Measurements from ENCODE around the gene MIER1. TPM values are rescaled to one million over a fixed set of nuclear protein-coding genes. Genes with fewer than 3 reads are reported as not detected.
"Not testable (repeated sequence)": the region's sequence is repeated elsewhere in the genome, so short reads cannot be mapped to it uniquely, and the experiment has no call there.

MIER1 gene
- total RNA-seq, 1 donor from 2014 or later, result 27.8 TPM

DNA sequence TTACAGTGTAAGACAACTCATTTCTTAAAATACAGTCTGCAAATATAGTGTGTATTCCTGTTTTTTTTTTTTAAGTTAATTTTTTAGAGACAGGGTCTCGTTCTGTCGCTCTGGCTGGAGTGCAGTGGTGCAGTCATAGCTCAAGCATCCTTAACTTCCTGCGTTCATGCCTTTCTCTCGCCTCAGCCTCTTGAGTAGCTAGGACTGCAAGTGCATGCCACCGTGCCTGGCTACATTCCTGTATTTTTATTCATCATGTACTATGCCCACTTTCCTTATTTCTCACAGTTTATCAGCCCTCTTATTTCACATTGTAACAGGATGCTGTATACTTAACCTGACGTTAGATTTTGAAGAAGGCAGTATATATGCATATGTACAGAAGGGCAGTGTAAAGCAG is 26.7 kb downstream of the MIER1 start:
- TF ChIP-seq, protein P1, sequence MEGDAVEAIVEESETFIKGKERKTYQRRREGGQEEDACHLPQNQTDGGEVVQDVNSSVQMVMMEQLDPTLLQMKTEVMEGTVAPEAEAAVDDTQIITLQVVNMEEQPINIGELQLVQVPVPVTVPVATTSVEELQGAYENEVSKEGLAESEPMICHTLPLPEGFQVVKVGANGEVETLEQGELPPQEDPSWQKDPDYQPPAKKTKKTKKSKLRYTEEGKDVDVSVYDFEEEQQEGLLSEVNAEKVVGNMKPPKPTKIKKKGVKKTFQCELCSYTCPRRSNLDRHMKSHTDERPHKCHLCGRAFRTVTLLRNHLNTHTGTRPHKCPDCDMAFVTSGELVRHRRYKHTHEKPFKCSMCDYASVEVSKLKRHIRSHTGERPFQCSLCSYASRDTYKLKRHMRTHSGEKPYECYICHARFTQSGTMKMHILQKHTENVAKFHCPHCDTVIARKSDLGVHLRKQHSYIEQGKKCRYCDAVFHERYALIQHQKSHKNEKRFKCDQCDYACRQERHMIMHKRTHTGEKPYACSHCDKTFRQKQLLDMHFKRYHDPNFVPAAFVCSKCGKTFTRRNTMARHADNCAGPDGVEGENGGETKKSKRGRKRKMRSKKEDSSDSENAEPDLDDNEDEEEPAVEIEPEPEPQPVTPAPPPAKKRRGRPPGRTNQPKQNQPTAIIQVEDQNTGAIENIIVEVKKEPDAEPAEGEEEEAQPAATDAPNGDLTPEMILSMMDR (IDR thresholded peaks at IDR 0.05; ENCODE audit: insufficient read depth, low read length, poor library complexity, severe bottlenecking), result no peak
- DNase-seq (ENCODE audit: low read depth), result peak; percentile 18
- no peak overlapping the region for H3K4me3 ChIP-seq (ENCODE audit: low read depth, low read length)
- H3K27me3 ChIP-seq (ENCODE audit: control insufficient read depth, insufficient read depth, low read length), result no peaks in the 10 kb centered on the region
- no peaks in the 10 kb centered on the region for H3K36me3 ChIP-seq (ENCODE audit: control insufficient read depth, insufficient read depth, low read length)

GRCh38 chr1:66954208-66954607 is 29.4 kb downstream of the MIER1 start:
- Histone ChIP-seq H3K27me3 (ENCODE audit: control insufficient read depth, insufficient read depth, low read length) (no peaks in the 10 kb centered on the region), H3K36me3 (ENCODE audit: control insufficient read depth, insufficient read depth, low read length) (no peaks in the 10 kb centered on the region), H3K4me3 (ENCODE audit: low read depth, low read length) (no peak overlapping the region)
- TF ChIP-seq, protein P1 (IDR thresholded peaks at IDR 0.05; ENCODE audit: insufficient read depth, low read length, poor library complexity, severe bottlenecking), result no peak
- no peak for DNase-seq (ENCODE audit: low read depth)

DNA sequence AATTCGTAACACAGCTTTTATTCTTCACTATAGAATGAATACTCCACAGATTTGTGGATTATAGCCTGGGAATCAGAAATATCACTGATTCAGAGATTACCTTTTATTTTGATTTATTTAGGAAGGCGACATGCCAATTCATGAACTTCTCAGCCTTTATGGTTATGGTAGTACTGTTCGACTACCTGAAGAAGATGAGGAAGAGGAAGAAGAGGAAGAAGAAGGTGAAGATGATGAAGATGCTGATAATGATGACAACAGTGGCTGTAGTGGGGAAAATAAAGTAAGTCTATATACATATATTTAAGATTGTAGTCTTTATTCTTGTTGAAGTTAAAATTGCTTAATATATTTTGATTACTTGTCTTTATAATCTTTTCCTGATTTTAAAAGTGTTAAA is 33.1 kb downstream of the MIER1 start:
- H3K4me3 ChIP-seq (ENCODE audit: low read depth, low read length), result no peak overlapping the region
- TF ChIP-seq, protein P1 (IDR thresholded peaks at IDR 0.05; ENCODE audit: insufficient read depth, low read length, poor library complexity, severe bottlenecking), result no peak
- DNase-seq (ENCODE audit: low read depth), result no peak
- H3K36me3 ChIP-seq (ENCODE audit: control insufficient read depth, insufficient read depth, low read length), result no peaks in the 10 kb centered on the region
- H3K27me3 ChIP-seq (ENCODE audit: control insufficient read depth, insufficient read depth, low read length), result no peaks in the 10 kb centered on the region

- H3K36me3 ChIP-seq (ENCODE audit: control insufficient read depth, insufficient read depth, low read length); H3K27me3 ChIP-seq (ENCODE audit: control insufficient read depth, insufficient read depth, low read length); H3K4me3 ChIP-seq (ENCODE audit: low read depth, low read length); DNase-seq (ENCODE audit: low read depth): not testable (repeated sequence)
Observed at GRCh38 chr1:66966188-66966873, 41.5 kb downstream of the MIER1 start.

DNA sequence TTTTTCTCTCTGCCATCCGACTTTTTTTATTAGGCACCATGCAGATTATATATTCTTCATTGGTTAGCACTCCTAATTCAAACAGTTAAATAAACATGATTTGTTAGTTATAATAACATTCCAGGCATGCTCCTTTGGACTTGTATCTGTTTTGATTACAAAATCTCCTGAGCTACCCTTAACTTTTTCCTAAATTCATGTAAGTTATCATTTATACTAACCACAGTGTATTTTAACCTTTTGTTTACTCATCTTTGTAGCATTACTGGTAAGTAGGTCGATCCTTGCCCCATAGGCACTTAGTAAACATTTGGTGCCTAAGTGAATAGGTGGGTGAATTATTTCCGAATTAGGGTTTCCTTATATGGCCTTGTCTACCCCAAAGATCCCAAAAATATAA is 43.8 kb downstream of the MIER1 start:
- DNase-seq (ENCODE audit: low read depth), result no peak
- no peaks in the 10 kb centered on the region for H3K36me3 ChIP-seq (ENCODE audit: control insufficient read depth, insufficient read depth, low read length)
- H3K27me3 ChIP-seq (ENCODE audit: control insufficient read depth, insufficient read depth, low read length), result no peaks in the 10 kb centered on the region
- no peak overlapping the region for H3K4me3 ChIP-seq (ENCODE audit: low read depth, low read length)
- TF ChIP-seq, protein P1 (IDR thresholded peaks at IDR 0.05; ENCODE audit: insufficient read depth, low read length, poor library complexity, severe bottlenecking), result no peak

DNA sequence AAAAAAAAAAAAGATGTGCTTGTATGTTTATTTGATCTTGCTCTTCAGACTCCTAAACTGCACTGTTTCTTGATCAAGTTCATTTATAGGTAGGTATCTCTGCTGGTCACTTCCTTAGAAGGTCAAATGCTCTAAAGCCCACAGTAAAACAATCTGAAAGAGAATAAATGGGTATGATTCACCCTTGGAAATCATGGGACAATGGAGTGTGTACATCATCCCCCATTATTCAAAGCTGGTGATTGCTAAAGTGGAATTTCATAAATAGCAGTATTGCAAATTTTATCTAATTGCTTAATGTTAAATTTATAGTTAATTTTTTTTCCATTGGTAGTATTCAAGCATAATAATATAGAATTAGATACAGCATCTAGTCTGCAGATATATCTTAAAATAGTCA is 53.4 kb downstream of the MIER1 start:
- H3K36me3 ChIP-seq (ENCODE audit: control insufficient read depth, insufficient read depth, low read length), result no peaks in the 10 kb centered on the region
- TF ChIP-seq, protein P1 (IDR thresholded peaks at IDR 0.05; ENCODE audit: insufficient read depth, low read length, poor library complexity, severe bottlenecking), result no peak
- no peaks in the 10 kb centered on the region for H3K27me3 ChIP-seq (ENCODE audit: control insufficient read depth, insufficient read depth, low read length)
- no peak for DNase-seq (ENCODE audit: low read depth)
- H3K4me3 ChIP-seq (ENCODE audit: low read depth, low read length), result no peak overlapping the region

GRCh38 chr1:66979621-66980020 is 54.8 kb downstream of the MIER1 start:
- not testable (repeated sequence) for H3K4me3 ChIP-seq (ENCODE audit: low read depth, low read length); H3K36me3 ChIP-seq (ENCODE audit: control insufficient read depth, insufficient read depth, low read length); DNase-seq (ENCODE audit: low read depth); H3K27me3 ChIP-seq (ENCODE audit: control insufficient read depth, insufficient read depth, low read length)

Measured in kidney epithelial cell (primary cell).